GM23248 (cell line): ENCODE measurements around the gene DNAAF5.

Experiments used
- EZH2 ChIP-seq: fragments of 200-600 bp; sonication (generic); IDR thresholded peaks from 2 replicates; pipeline ENCODE4 v1.6.1; 2018; ENCODE audit warnings: antibody characterized with exemption, mild to moderate bottlenecking; ENCODE audit not compliant: insufficient read depth, poor library complexity, severe bottlenecking
- EZH2phosphoT487 ChIP-seq: fragments of 200-600 bp; sonication (generic); IDR thresholded peaks from 2 replicates; pipeline ENCODE4 v1.6.1; 2018; ENCODE audit warnings: antibody characterized with exemption, moderate library complexity, mild to moderate bottlenecking, low read depth; ENCODE audit not compliant: insufficient read depth

- TF ChIP-seq EZH2, result no peak
- TF ChIP-seq EZH2phosphoT487, result no peak
Observed at GRCh38 chr7:822692-823276, 96.3 kb downstream of the DNAAF5 start.
